ENCODE results near the gene ADH1B.

ADH1B gene

GRCh38 chr4:99290848-99291786 is 30.1 kb downstream of the ADH1B start, which contains the start of gene ADH1A:
Gene ADH1A (minus strand): TSS chr4:99290985. CDS start chr4:99290914, 71 bp downstream.
- H3K4me1 ChIP-seq (ENCODE audit: control insufficient read depth, insufficient read depth, low read depth, low read length): no peaks in the 10 kb centered on the region
- H3K14ac ChIP-seq (ENCODE audit: low read length in 2 of 2): no peak within 1 kb of the TSS
- H2BK15ac ChIP-seq (ENCODE audit: low read depth, poor library complexity, severe bottlenecking): no peak within 1 kb of the TSS
- no peak within 1 kb of the TSS for H3K4ac ChIP-seq (ENCODE audit: low read depth in 1 of 2, low read length in 2 of 2)
- H3K9ac ChIP-seq (ENCODE audit: low read length): no peak within 1 kb of the TSS
- no peak for DNase-seq
- H2AFZ ChIP-seq (ENCODE audit: low read depth, low read length): no peak within 1 kb of the TSS
- H3K9me3 ChIP-seq (ENCODE audit: control insufficient read depth, low read length): peaks cover 13% of the 10 kb centered on the region
- no peaks in the 10 kb centered on the region for H3K27me3 ChIP-seq (ENCODE audit: control insufficient read depth in 1 of 2, insufficient read depth in 1 of 2, low read length in 2 of 2)
- 80% methylated on average over 2 of the region's 3 CpGs for WGBS
- no peaks in the 10 kb centered on the region for H3K79me1 ChIP-seq (replicated peaks; ENCODE audit: low read length, poor library complexity, severe bottlenecking)
- no peak within 1 kb of the TSS for H2AK5ac ChIP-seq (ENCODE audit: low read length, severe bottlenecking)
- H2BK12ac ChIP-seq (ENCODE audit: low read length in 2 of 2): no peak within 1 kb of the TSS
- no peak within 1 kb of the TSS for H2BK120ac ChIP-seq (ENCODE audit: low read depth, low read length)
- no peak within 1 kb of the TSS for H4K8ac ChIP-seq (ENCODE audit: low read length)
- no peak within 1 kb of the TSS for H4K91ac ChIP-seq (ENCODE audit: low read length)
- H3K18ac ChIP-seq (ENCODE audit: low read depth in 1 of 2, low read length in 2 of 2): no peak within 1 kb of the TSS
- H3K4me2 ChIP-seq (ENCODE audit: low read length, poor library complexity, severe bottlenecking): no peak within 1 kb of the TSS
- no peak within 1 kb of the TSS for H3K4me3 ChIP-seq (ENCODE audit: insufficient read depth in 1 of 2, low read depth in 1 of 2, low read length in 2 of 2)
- no peak within 1 kb of the TSS for H2BK5ac ChIP-seq (ENCODE audit: low read depth, low read length, poor library complexity, severe bottlenecking)
- peaks cover 0 to 3% of the 10 kb centered on the region in 2 experiments for H3K36me3 ChIP-seq (ENCODE audit: control insufficient read depth in 1 of 2, insufficient read depth in 2 of 2, low read depth in 1 of 2, low read length in 2 of 2)
- H3K27ac ChIP-seq (ENCODE audit: low read length, poor library complexity, severe bottlenecking): no peak within 1 kb of the TSS
- no peak within 1 kb of the TSS for H3K23ac ChIP-seq (ENCODE audit: low read length in 2 of 2)

DNA sequence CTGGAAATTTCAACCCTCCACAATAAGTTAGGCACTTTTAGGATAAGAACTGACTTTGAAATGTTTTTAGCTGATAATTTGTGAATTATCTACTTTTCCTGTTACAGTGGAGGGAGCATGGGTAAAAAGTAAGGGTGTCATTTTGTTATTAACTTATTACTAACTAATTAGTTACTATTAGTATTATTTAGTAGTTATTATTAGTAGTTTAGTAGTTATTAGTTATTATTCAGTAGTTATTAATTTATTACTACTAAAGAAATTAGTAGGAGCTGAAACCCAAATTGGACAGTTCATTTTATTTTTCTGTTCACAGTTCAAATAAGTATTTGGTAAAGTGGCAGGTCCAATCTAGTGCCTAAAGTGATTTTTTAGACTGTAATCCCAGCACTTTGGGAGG is 35.8 kb downstream of the ADH1B start:
- Histone ChIP-seq H2BK15ac (ENCODE audit: low read depth, poor library complexity, severe bottlenecking) (no peak overlapping the region), H3K27me3 (ENCODE audit: control insufficient read depth in 1 of 2, insufficient read depth in 1 of 2, low read length in 2 of 2) (no peaks in the 10 kb centered on the region), H3K4ac (ENCODE audit: low read depth in 1 of 2, low read length in 2 of 2) (no peak overlapping the region), H3K79me1 (replicated peaks; ENCODE audit: low read length, poor library complexity, severe bottlenecking) (no peaks in the 10 kb centered on the region), H3K4me3 (ENCODE audit: insufficient read depth in 1 of 2, low read depth in 1 of 2, low read length in 2 of 2) (no peak overlapping the region), H2BK5ac (ENCODE audit: low read depth, low read length, poor library complexity, severe bottlenecking) (no peak overlapping the region), H3K36me3 (ENCODE audit: control insufficient read depth in 1 of 2, insufficient read depth in 2 of 2, low read depth in 1 of 2, low read length in 2 of 2) (no peaks in the 10 kb centered on the region), H2BK12ac (ENCODE audit: low read length in 2 of 2) (no peak overlapping the region), H4K8ac (ENCODE audit: low read length) (no peak overlapping the region), H2AFZ (ENCODE audit: low read depth, low read length) (no peak overlapping the region), H3K18ac (ENCODE audit: low read depth in 1 of 2, low read length in 2 of 2) (no peak overlapping the region), H3K4me1 (ENCODE audit: control insufficient read depth, insufficient read depth, low read depth, low read length) (no peaks in the 10 kb centered on the region), H3K9me3 (ENCODE audit: control insufficient read depth, low read length) (no peaks in the 10 kb centered on the region), H3K23ac (ENCODE audit: low read length in 2 of 2) (no peak overlapping the region), H3K14ac (ENCODE audit: low read length in 2 of 2) (no peak overlapping the region), H4K91ac (ENCODE audit: low read length) (no peak overlapping the region), H3K27ac (ENCODE audit: low read length, poor library complexity, severe bottlenecking) (no peak overlapping the region), H2BK120ac (ENCODE audit: low read depth, low read length) (no peak overlapping the region), H2AK5ac (ENCODE audit: low read length, severe bottlenecking) (no peak overlapping the region), H3K9ac (ENCODE audit: low read length) (no peak overlapping the region), H3K4me2 (ENCODE audit: low read length, poor library complexity, severe bottlenecking) (no peak overlapping the region)
- DNase-seq: no peak

- Histone ChIP-seq H3K27ac (ENCODE audit: low read length, poor library complexity, severe bottlenecking) (no peak overlapping the region), H3K4ac (ENCODE audit: low read depth in 1 of 2, low read length in 2 of 2) (no peak overlapping the region), H3K23ac (ENCODE audit: low read length in 2 of 2) (no peak overlapping the region), H3K36me3 (ENCODE audit: control insufficient read depth in 1 of 2, insufficient read depth in 2 of 2, low read depth in 1 of 2, low read length in 2 of 2) (no peaks in the 10 kb centered on the region), H3K18ac (ENCODE audit: low read depth in 1 of 2, low read length in 2 of 2) (no peak overlapping the region), H4K91ac (ENCODE audit: low read length) (no peak overlapping the region), H3K9ac (ENCODE audit: low read length) (no peak overlapping the region), H2BK120ac (ENCODE audit: low read depth, low read length) (no peak overlapping the region), H3K9me3 (ENCODE audit: control insufficient read depth, low read length) (no peaks in the 10 kb centered on the region), H2BK12ac (ENCODE audit: low read length in 2 of 2) (no peak overlapping the region), H3K4me2 (ENCODE audit: low read length, poor library complexity, severe bottlenecking) (no peak overlapping the region), H2AK5ac (ENCODE audit: low read length, severe bottlenecking) (no peak overlapping the region), H3K27me3 (ENCODE audit: control insufficient read depth in 1 of 2, insufficient read depth in 1 of 2, low read length in 2 of 2) (no peaks in the 10 kb centered on the region), H4K8ac (ENCODE audit: low read length) (no peak overlapping the region), H3K14ac (ENCODE audit: low read length in 2 of 2) (no peak overlapping the region), H3K79me1 (replicated peaks; ENCODE audit: low read length, poor library complexity, severe bottlenecking) (no peaks in the 10 kb centered on the region), H3K4me1 (ENCODE audit: control insufficient read depth, insufficient read depth, low read depth, low read length) (no peaks in the 10 kb centered on the region), H3K4me3 (ENCODE audit: insufficient read depth in 1 of 2, low read depth in 1 of 2, low read length in 2 of 2) (no peak overlapping the region), H2BK15ac (ENCODE audit: low read depth, poor library complexity, severe bottlenecking) (no peak overlapping the region), H2BK5ac (ENCODE audit: low read depth, low read length, poor library complexity, severe bottlenecking) (no peak overlapping the region), H2AFZ (ENCODE audit: low read depth, low read length) (no peak overlapping the region)
- no CpG with 5 or more reads among the region's 2 CpGs for WGBS
- no peak for DNase-seq
Measured at GRCh38 chr4:99282731-99283130, 38.5 kb downstream of the ADH1B start.

GRCh38 chr4:99281261-99281660 is 39.9 kb downstream of the ADH1B start:
- no peak overlapping the region for H3K4ac ChIP-seq (ENCODE audit: low read depth in 1 of 2, low read length in 2 of 2)
- H3K79me1 ChIP-seq (replicated peaks; ENCODE audit: low read length, poor library complexity, severe bottlenecking): no peaks in the 10 kb centered on the region
- no peak overlapping the region for H4K91ac ChIP-seq (ENCODE audit: low read length)
- no peak overlapping the region for H2AFZ ChIP-seq (ENCODE audit: low read depth, low read length)
- H2BK120ac ChIP-seq (ENCODE audit: low read depth, low read length): no peak overlapping the region
- H3K4me3 ChIP-seq (ENCODE audit: insufficient read depth in 1 of 2, low read depth in 1 of 2, low read length in 2 of 2): no peak overlapping the region
- no peak overlapping the region for H2BK15ac ChIP-seq (ENCODE audit: low read depth, poor library complexity, severe bottlenecking)
- H3K23ac ChIP-seq (ENCODE audit: low read length in 2 of 2): no peak overlapping the region
- no peak overlapping the region for H3K18ac ChIP-seq (ENCODE audit: low read depth in 1 of 2, low read length in 2 of 2)
- no peaks in the 10 kb centered on the region for H3K4me1 ChIP-seq (ENCODE audit: control insufficient read depth, insufficient read depth, low read depth, low read length)
- DNase-seq: no peak
- no peak overlapping the region for H4K8ac ChIP-seq (ENCODE audit: low read length)
- no peaks in the 10 kb centered on the region for H3K36me3 ChIP-seq (ENCODE audit: control insufficient read depth in 1 of 2, insufficient read depth in 2 of 2, low read depth in 1 of 2, low read length in 2 of 2)
- no peak overlapping the region for H2BK5ac ChIP-seq (ENCODE audit: low read depth, low read length, poor library complexity, severe bottlenecking)
- H3K9ac ChIP-seq (ENCODE audit: low read length): no peak overlapping the region
- no peaks in the 10 kb centered on the region for H3K27me3 ChIP-seq (ENCODE audit: control insufficient read depth in 1 of 2, insufficient read depth in 1 of 2, low read length in 2 of 2)
- H2BK12ac ChIP-seq (ENCODE audit: low read length in 2 of 2): no peak overlapping the region
- no peak overlapping the region for H3K14ac ChIP-seq (ENCODE audit: low read length in 2 of 2)
- no peak overlapping the region for H3K4me2 ChIP-seq (ENCODE audit: low read length, poor library complexity, severe bottlenecking)
- 93% methylated on average over 5 of the region's 5 CpGs for WGBS
- no peak overlapping the region for H2AK5ac ChIP-seq (ENCODE audit: low read length, severe bottlenecking)
- H3K9me3 ChIP-seq (ENCODE audit: control insufficient read depth, low read length): no peaks in the 10 kb centered on the region
- no peak overlapping the region for H3K27ac ChIP-seq (ENCODE audit: low read length, poor library complexity, severe bottlenecking)
